HG03575 (cell line): ENCODE measurements around the gene LGR6.

Experiments
- ATAC-seq: cut with Tn5 transposase; IDR thresholded peaks from one replicate; pipeline ENCODE4 v1.9.1; 2021; ENCODE audit not compliant: unreplicated experiment, insufficient number of reproducible peaks, low FRiP score; ENCODE audit errors: extremely low read depth

LGR6 gene

GRCh38 chr1:202192770-202193613 is 607 bp upstream of the LGR6 start:
- no peak for ATAC-seq

- ATAC-seq, result no peak
Measured at GRCh38 chr1:202194328-202194648, 689 bp downstream of the LGR6 start.

- no peak for ATAC-seq
Measured at GRCh38 chr1:202197653-202198365, 4.2 kb downstream of the LGR6 start.

- no peak for ATAC-seq
Measured at GRCh38 chr1:202198366-202198724, 4.7 kb downstream of the LGR6 start.

- no peak for ATAC-seq
Measured at GRCh38 chr1:202199040-202199889, 5.7 kb downstream of the LGR6 start.

- ATAC-seq, result no peak
Measured at GRCh38 chr1:202200112-202200548, 6.5 kb downstream of the LGR6 start.

GRCh38 chr1:202200669-202201068 is 7.1 kb downstream of the LGR6 start:
- no peak for ATAC-seq

GRCh38 chr1:202201266-202201665 is 7.7 kb downstream of the LGR6 start:
- ATAC-seq, result no peak

GRCh38 chr1:202201971-202202370 is 8.4 kb downstream of the LGR6 start:
- ATAC-seq, result no peak

- no peak for ATAC-seq
Measured at GRCh38 chr1:202202500-202203168, 9.0 kb downstream of the LGR6 start.

- ATAC-seq, result no peak
Measured at GRCh38 chr1:202203238-202204039, 9.8 kb downstream of the LGR6 start.

- no peak for ATAC-seq
Measured at GRCh38 chr1:202204065-202204464, 10.5 kb downstream of the LGR6 start.

GRCh38 chr1:202205523-202206190 is 12.1 kb downstream of the LGR6 start:
- ATAC-seq, result no peak

- ATAC-seq, result no peak
Measured at GRCh38 chr1:202207292-202207691, 13.7 kb downstream of the LGR6 start.

- no peak for ATAC-seq
Measured at GRCh38 chr1:202208351-202208857, 14.8 kb downstream of the LGR6 start.

- no peak for ATAC-seq
Measured at GRCh38 chr1:202210385-202210784, 16.8 kb downstream of the LGR6 start.

GRCh38 chr1:202210969-202211368 is 17.4 kb downstream of the LGR6 start:
- ATAC-seq, result no peak

- no peak for ATAC-seq
Measured at GRCh38 chr1:202212787-202213186, 19.2 kb downstream of the LGR6 start.
